HUES48 (cell line): ENCODE results near the gene U2AF1L4.

Experiments
- H3K27ac ChIP-seq: one replicate; pipeline ENCODE4 v1.7.0; 2013; ENCODE audit warnings: low read depth, low read length, inconsistent platforms
- H3K27me3 ChIP-seq: 2 replicates; pipeline ENCODE4 v1.6.1; 2013; ENCODE audit warnings: mild to moderate bottlenecking, low read length; ENCODE audit not compliant: control insufficient read depth, insufficient read depth
- H3K36me3 ChIP-seq: 2 replicates; pipeline ENCODE4 v1.6.1; 2013; ENCODE audit warnings: low read length; ENCODE audit not compliant: control insufficient read depth, insufficient read depth
- H3K4me1 ChIP-seq: 2 replicates; pipeline ENCODE4 v1.6.1; 2013; ENCODE audit warnings: mild to moderate bottlenecking, low read length; ENCODE audit not compliant: control insufficient read depth, insufficient read depth
- H3K4me3 ChIP-seq: 2 replicates; pipeline ENCODE4 v1.5.1; 2013; ENCODE audit warnings: mild to moderate bottlenecking, low read depth, low read length
- H3K9ac ChIP-seq: 2 replicates; pipeline ENCODE4 v1.6.1; 2013; ENCODE audit warnings: mild to moderate bottlenecking, low read depth, low read length, moderate library complexity
- H3K9me3 ChIP-seq: 2 replicates; pipeline ENCODE4 v1.6.1; 2013; ENCODE audit warnings: low read length; ENCODE audit not compliant: control insufficient read depth, insufficient read depth

Gene U2AF1L4

GRCh38 chr19:35738021-35738886 is 7.0 kb downstream of the U2AF1L4 start:
- H3K9ac ChIP-seq, result no peak overlapping the region
- no peaks in the 10 kb centered on the region for H3K9me3 ChIP-seq
- H3K36me3 ChIP-seq, result peaks cover 59% of the 10 kb centered on the region
- H3K4me3 ChIP-seq, result no peak overlapping the region
- no peak overlapping the region for H3K27ac ChIP-seq
- no peaks in the 10 kb centered on the region for H3K27me3 ChIP-seq
- no peaks in the 10 kb centered on the region for H3K4me1 ChIP-seq

- no peak overlapping the region for H3K9ac ChIP-seq
- H3K36me3 ChIP-seq, result peaks cover 67% of the 10 kb centered on the region
- no peaks in the 10 kb centered on the region for H3K4me1 ChIP-seq
- no peak overlapping the region for H3K27ac ChIP-seq
- no peak overlapping the region for H3K4me3 ChIP-seq
- no peaks in the 10 kb centered on the region for H3K9me3 ChIP-seq
- H3K27me3 ChIP-seq, result no peaks in the 10 kb centered on the region
Observed at GRCh38 chr19:35736913-35737886, 8.0 kb downstream of the U2AF1L4 start.

- no peaks in the 10 kb centered on the region for H3K27me3 ChIP-seq
- no peaks in the 10 kb centered on the region for H3K9me3 ChIP-seq
- H3K9ac ChIP-seq, result no peak overlapping the region
- no peaks in the 10 kb centered on the region for H3K4me1 ChIP-seq
- H3K36me3 ChIP-seq, result peaks cover 90% of the 10 kb centered on the region
- H3K4me3 ChIP-seq, result no peak overlapping the region
- H3K27ac ChIP-seq, result no peak overlapping the region
Observed at GRCh38 chr19:35734889-35735288, 10.3 kb downstream of the U2AF1L4 start.

- Histone ChIP-seq H3K9me3 (no peaks in the 10 kb centered on the region), H3K27me3 (no peaks in the 10 kb centered on the region), H3K4me3 (no peak overlapping the region), H3K27ac (no peak overlapping the region), H3K4me1 (no peaks in the 10 kb centered on the region), H3K9ac (no peak overlapping the region), H3K36me3 (peaks cover 96% of the 10 kb centered on the region)
Observed at GRCh38 chr19:35734273-35734672, 10.9 kb downstream of the U2AF1L4 start.

GRCh38 chr19:35733180-35734125 is 11.8 kb downstream of the U2AF1L4 start:
- Histone ChIP-seq H3K9me3 (no peaks in the 10 kb centered on the region), H3K4me1 (no peaks in the 10 kb centered on the region), H3K4me3 (no peak overlapping the region), H3K27ac (no peak overlapping the region), H3K27me3 (no peaks in the 10 kb centered on the region), H3K36me3 (peaks cover 96% of the 10 kb centered on the region), H3K9ac (no peak overlapping the region)

GRCh38 chr19:35732540-35733179 is 12.6 kb downstream of the U2AF1L4 start:
- no peak overlapping the region for H3K27ac ChIP-seq
- H3K9me3 ChIP-seq, result no peaks in the 10 kb centered on the region
- H3K4me3 ChIP-seq, result no peak overlapping the region
- peaks cover 96% of the 10 kb centered on the region for H3K36me3 ChIP-seq
- H3K27me3 ChIP-seq, result no peaks in the 10 kb centered on the region
- H3K4me1 ChIP-seq, result no peaks in the 10 kb centered on the region
- H3K9ac ChIP-seq, result no peak overlapping the region

- Histone ChIP-seq H3K9me3 (no peaks in the 10 kb centered on the region), H3K4me1 (no peaks in the 10 kb centered on the region), H3K36me3 (peaks cover 96% of the 10 kb centered on the region), H3K9ac (no peak overlapping the region), H3K4me3 (no peak overlapping the region), H3K27me3 (no peaks in the 10 kb centered on the region), H3K27ac (no peak overlapping the region)
Observed at GRCh38 chr19:35731779-35732405, 13.3 kb downstream of the U2AF1L4 start.

- no peak overlapping the region for H3K9ac ChIP-seq
- H3K36me3 ChIP-seq, result peaks cover 94% of the 10 kb centered on the region
- no peaks in the 10 kb centered on the region for H3K27me3 ChIP-seq
- H3K9me3 ChIP-seq, result no peaks in the 10 kb centered on the region
- no peak overlapping the region for H3K4me3 ChIP-seq
- H3K4me1 ChIP-seq, result no peaks in the 10 kb centered on the region
- H3K27ac ChIP-seq, result no peak overlapping the region
Observed at GRCh38 chr19:35731353-35731752, 13.9 kb downstream of the U2AF1L4 start.

GRCh38 chr19:35730326-35730725 is 14.9 kb downstream of the U2AF1L4 start:
- Histone ChIP-seq H3K4me3 (no peak overlapping the region), H3K9me3 (no peaks in the 10 kb centered on the region), H3K36me3 (peaks cover 95% of the 10 kb centered on the region), H3K27ac (no peak overlapping the region), H3K27me3 (no peaks in the 10 kb centered on the region), H3K9ac (no peak overlapping the region), H3K4me1 (no peaks in the 10 kb centered on the region)

- H3K27ac ChIP-seq, result no peak overlapping the region
- H3K9ac ChIP-seq, result no peak overlapping the region
- H3K36me3 ChIP-seq, result peaks cover 95% of the 10 kb centered on the region
- no peak overlapping the region for H3K4me3 ChIP-seq
- no peaks in the 10 kb centered on the region for H3K9me3 ChIP-seq
- no peaks in the 10 kb centered on the region for H3K27me3 ChIP-seq
- no peaks in the 10 kb centered on the region for H3K4me1 ChIP-seq
Observed at GRCh38 chr19:35729763-35730162, 15.5 kb downstream of the U2AF1L4 start.
